HCT116 (cell line): ENCODE results near the gene IGF2R. TPM values are rescaled to one million over a fixed set of nuclear protein-coding genes. Genes with fewer than 3 reads are reported as not detected.

Source experiments
- ATAC-seq: fragments of 200-7000 bp; cut with Tn5 transposase; 2 replicates; pipeline ENCODE4 v1.9.1; 2020; ENCODE audit warnings: mild to moderate bottlenecking, moderate library complexity
- BruUV-seq: library from RNA; stranded (reverse); fragments of 400-500 nt; replicated peaks from 2 replicates; lab custom pipeline; 2021; lab: Mats Ljungman, UMichigan
- CTCF ChIA-PET: fragments of 300-600 bp; sonication (Branson Sonifier 250); formaldehyde crosslinking; loops from one replicate; lab custom pipeline; 2021; ENCODE audit warnings: antibody characterized with exemption; lab: Charles Lee
- POLR2A ChIA-PET: fragments of 300-600, 350-600 bp; sonication (Branson Sonifier 250); formaldehyde crosslinking; loops from one replicate; lab custom pipeline; 2021; ENCODE audit warnings: antibody characterized with exemption; lab: Charles Lee
- RAD21 ChIA-PET, 2 experiments: fragments of 300-600 bp; sonication (Branson Sonifier 250); formaldehyde crosslinking; loops; one replicate each; lab custom pipeline; 2023; ENCODE audit warnings: low total read pairs in 2 of 2; ENCODE audit not compliant: uncharacterized antibody in 2 of 2, unreplicated experiment in 2 of 2, low non-redundant PET in 1 of 2; lab: Charles Lee
- DNase-seq: peaks from one replicate; pipeline ENCODE4 v3.0.0-alpha.2; 2010; ENCODE audit warnings: low read depth, low spot score
- H2AFZ ChIP-seq: fragments of 200-600 bp; shearing (Covaris generic), sonication (generic); 2 replicates; pipeline ENCODE4 v1.6.1; 2017; ENCODE audit warnings: low read depth, mixed run types, mixed read lengths, antibody characterized with exemption, low read length; ENCODE audit not compliant: poor library complexity, severe bottlenecking
- H3K27ac ChIP-seq: 2 replicates; pipeline ENCODE4 v1.5.1; 2012; ENCODE audit warnings: low read depth, low read length
- H3K27me3 ChIP-seq: fragments of 200-600 bp; sonication (generic); 2 replicates; pipeline ENCODE4 v1.6.1; 2016; ENCODE audit warnings: mixed run types, low read length, mixed read lengths; ENCODE audit not compliant: insufficient read depth
- H3K36me3 ChIP-seq, 2 experiments: fragments of 200-500 bp in 1 of 2; fragments of 200-600 bp in 1 of 2; sonication (Bioruptor generic) in 1 of 2; sonication (generic) in 1 of 2; 2 replicates each; pipeline versions ENCODE4 v1.5.1 to v1.6.1; 2014 to 2016; ENCODE audit warnings: low read length in 2 of 2, inconsistent platforms in 1 of 2, mixed read lengths in 1 of 2, mixed run types in 1 of 2; ENCODE audit not compliant: insufficient read depth in 2 of 2, control insufficient read depth in 1 of 2
- H3K4me1 ChIP-seq, 2 experiments: fragments of 200-600 bp in 1 of 2; sonication (generic) in 1 of 2; 2 replicates each; pipeline versions ENCODE4 v1.5.1 to v1.6.1; 2012 to 2017; ENCODE audit warnings: low read length in 2 of 2, inconsistent platforms in 1 of 2, mild to moderate bottlenecking in 1 of 2, mixed read lengths in 1 of 2, mixed run types in 1 of 2, moderate library complexity in 1 of 2; ENCODE audit not compliant: insufficient read depth in 2 of 2, control insufficient read depth in 1 of 2
- H3K4me2 ChIP-seq: fragments of 200-600 bp; sonication (generic); 2 replicates; pipeline ENCODE4 v1.6.1; 2017; ENCODE audit warnings: mixed run types, low read length, mixed read lengths
- H3K4me3 ChIP-seq, 2 experiments: fragments of 200-600 bp in 1 of 2; sonication (generic) in 1 of 2; replicated peaks in 1 of 2; 2 replicates each; pipeline ENCODE4 v1.5.1; 2011 to 2016; ENCODE audit warnings: low read length in 2 of 2, control low read depth in 1 of 2, low read depth in 1 of 2, mild to moderate bottlenecking in 1 of 2, mixed read lengths in 1 of 2, mixed run types in 1 of 2
- H3K79me2 ChIP-seq: fragments of 200-600 bp; sonication (generic); 2 replicates; pipeline ENCODE4 v1.6.1; 2017; ENCODE audit warnings: mild to moderate bottlenecking, mixed run types, low read length, moderate library complexity, mixed read lengths; ENCODE audit not compliant: insufficient read depth
- H3K9ac ChIP-seq: fragments of 200-600 bp; sonication (generic); 2 replicates; pipeline ENCODE4 v1.6.1; 2016; ENCODE audit warnings: low read length, mixed read lengths
- H3K9me2 ChIP-seq: fragments of 200-600 bp; sonication (generic), shearing (Covaris generic); 2 replicates; pipeline ENCODE4 v1.6.1; 2017; ENCODE audit warnings: mixed run types, mild to moderate bottlenecking, moderate library complexity; ENCODE audit not compliant: insufficient read depth
- H3K9me3 ChIP-seq, 2 experiments: fragments of 200-500 bp in 1 of 2; fragments of 200-600 bp in 1 of 2; sonication (Bioruptor generic) in 1 of 2; sonication (generic) in 1 of 2; 2 replicates each; pipeline ENCODE4 v1.6.1; 2014 to 2017; ENCODE audit warnings: low read length in 2 of 2, mixed read lengths in 2 of 2, inconsistent platforms in 1 of 2, low read depth in 1 of 2, mild to moderate bottlenecking in 1 of 2, mixed run types in 1 of 2, moderate library complexity in 1 of 2; ENCODE audit not compliant: control insufficient read depth in 1 of 2, insufficient read depth in 1 of 2
- H4K20me1 ChIP-seq: fragments of 200-600 bp; sonication (generic), shearing (Covaris generic); 2 replicates; pipeline ENCODE4 v1.6.1; 2017; ENCODE audit warnings: mixed run types, mild to moderate bottlenecking, moderate library complexity; ENCODE audit not compliant: insufficient read depth
- ATF3 ChIP-seq: IDR thresholded peaks from 2 replicates; pipeline ENCODE4 v1.6.1; 2012
- CBX3 ChIP-seq: IDR thresholded peaks from 2 replicates; pipeline ENCODE4 v1.6.1; 2012; ENCODE audit warnings: low read depth
- CTCF ChIP-seq, 3 experiments: fragments of 200-600 bp in 1 of 3; sonication (generic) in 1 of 3; IDR thresholded peaks in 2 of 3; conservative IDR thresholded peaks in 1 of 3; 2 replicates each; pipeline ENCODE4 v1.5.1; 2012 to 2017; ENCODE audit warnings: low read depth in 2 of 3, low read length in 2 of 3, antibody characterized with exemption in 1 of 3, borderline replicate concordance in 1 of 3, control low read depth in 1 of 3, mild to moderate bottlenecking in 1 of 3, mixed read lengths in 1 of 3, mixed run types in 1 of 3, moderate library complexity in 1 of 3; ENCODE audit not compliant: insufficient read depth in 1 of 3
- ELF1 ChIP-seq: IDR thresholded peaks from 2 replicates; pipeline ENCODE4 v1.6.1; 2012; ENCODE audit warnings: low read depth, borderline replicate concordance
- EZH2 ChIP-seq: fragments of 200-600 bp; sonication (generic); IDR thresholded peaks from 2 replicates; pipeline ENCODE4 v1.6.1; 2017; ENCODE audit warnings: antibody characterized with exemption, mixed run types
- EZH2phosphoT487 ChIP-seq: fragments of 200-600 bp; IDR thresholded peaks from 2 replicates; pipeline ENCODE4 v1.6.1; 2018; ENCODE audit warnings: antibody characterized with exemption, borderline replicate concordance
- JUND ChIP-seq: IDR thresholded peaks from 2 replicates; pipeline ENCODE4 v1.6.1; 2012
- POLR2A ChIP-seq: IDR thresholded peaks from 2 replicates; pipeline ENCODE4 v1.7.0; 2011; ENCODE audit warnings: borderline replicate concordance; ENCODE audit not compliant: insufficient read depth, insufficient read length; ENCODE audit errors: extremely low read depth
- POLR2AphosphoS5 ChIP-seq: IDR thresholded peaks from 2 replicates; pipeline ENCODE4 v1.6.1; 2011; ENCODE audit warnings: mild to moderate bottlenecking, low read depth, low read length, moderate library complexity
- RAD21 ChIP-seq: IDR thresholded peaks from 2 replicates; pipeline ENCODE4 v1.6.1; 2012; ENCODE audit warnings: low read depth, mild to moderate bottlenecking
- SP1 ChIP-seq: IDR thresholded peaks from 2 replicates; pipeline ENCODE4 v1.6.1; 2012; ENCODE audit warnings: low read depth
- SRF ChIP-seq: IDR thresholded peaks from 2 replicates; pipeline ENCODE4 v1.6.1; 2012; ENCODE audit warnings: low read depth
- TCF7L2 ChIP-seq: IDR thresholded peaks from 2 replicates; pipeline ENCODE4 v1.7.0; 2011; ENCODE audit warnings: borderline replicate concordance, inconsistent platforms; ENCODE audit not compliant: insufficient read depth, insufficient read length; ENCODE audit errors: extremely low read depth
- YY1 ChIP-seq: IDR thresholded peaks from 2 replicates; pipeline ENCODE4 v1.6.1; 2011; ENCODE audit warnings: low read length, low read depth, moderate library complexity, mild to moderate bottlenecking; ENCODE audit not compliant: insufficient replicate concordance; ENCODE audit errors: extremely low read depth
- intact Hi-C: fragments of 100-400 bp; cut with micrococcal nuclease; formaldehyde crosslinking; loops from 2 replicates; pipeline ENCODE4 v1.10.0; 2022
- total RNA-seq: library from RNA; stranded (reverse); gene quantifications from one replicate; pipeline ENCODE4 v1.2.1, GENCODE V29; 2021; ENCODE audit not compliant: unreplicated experiment
- TF ChIP-seq, protein P1 (sequence below): IDR thresholded peaks from 2 replicates; pipeline ENCODE4 v1.6.1; 2012
- TF ChIP-seq, protein P2 (sequence below): IDR thresholded peaks from 2 replicates; pipeline ENCODE4 v1.6.1; 2011; ENCODE audit warnings: mild to moderate bottlenecking, low read length, moderate library complexity; ENCODE audit not compliant: insufficient replicate concordance; ENCODE audit errors: extremely low read depth

Gene IGF2R
- total RNA-seq, 1 experiment from 2014 or later, result 37.0 TPM

DNA sequence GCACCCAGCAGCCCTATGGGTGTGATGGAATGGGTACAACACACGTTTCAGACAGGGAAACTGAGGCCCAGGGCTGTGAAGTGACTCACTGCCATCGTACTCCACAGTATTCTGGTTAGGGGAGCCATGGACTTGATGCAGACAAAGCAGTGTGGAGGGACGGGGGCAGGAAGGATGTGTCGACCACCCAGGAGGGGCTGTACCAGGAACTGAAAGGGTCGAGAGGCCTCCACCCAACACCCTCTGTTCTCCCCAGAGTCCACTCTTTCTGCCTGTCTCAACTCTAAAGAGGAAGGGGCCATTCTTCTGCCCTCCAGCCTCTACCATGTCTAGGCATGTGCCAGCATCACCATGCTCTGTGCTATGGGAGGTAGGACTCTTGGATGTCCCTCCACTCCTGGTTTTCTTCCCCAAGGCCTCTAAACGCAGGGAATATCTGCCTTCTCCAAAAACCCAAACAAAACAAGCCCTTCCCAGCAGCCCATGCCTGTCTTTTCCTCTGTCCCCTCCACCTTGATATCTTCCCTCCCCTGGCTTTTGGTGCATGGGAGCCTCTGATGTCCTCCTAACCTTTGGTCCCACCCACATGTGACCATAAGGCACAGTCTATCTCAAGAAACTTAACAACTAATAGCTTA lies 160.1 kb downstream of the IGF2R start:
- H3K36me3 ChIP-seq, result no peaks in the 10 kb centered on the region
- no peak overlapping the region for H3K27ac ChIP-seq
- intact Hi-C loops, result no loop called here
- no peak overlapping the region for H2AFZ ChIP-seq
- no peaks in the 10 kb centered on the region for H3K9me2 ChIP-seq
- H3K79me2 ChIP-seq, result no peaks in the 10 kb centered on the region
- H3K4me3 ChIP-seq, result no peak overlapping the region
- ChIA-PET POLR2A (no interaction called here), CTCF (no interaction called here), RAD21 (no interaction called here)
- no peak overlapping the region for H3K4me2 ChIP-seq
- no peaks in the 10 kb centered on the region for H3K9me3 ChIP-seq
- no peaks in the 10 kb centered on the region for H3K27me3 ChIP-seq
- no peak overlapping the region for H3K9ac ChIP-seq
- ATAC-seq (no peak), DNase-seq (no peak)
- H3K4me1 ChIP-seq, result no peaks in the 10 kb centered on the region
- H4K20me1 ChIP-seq, result no peaks in the 10 kb centered on the region
- no peak for TF ChIP-seq CBX3
- TF ChIP-seq, protein P1, sequence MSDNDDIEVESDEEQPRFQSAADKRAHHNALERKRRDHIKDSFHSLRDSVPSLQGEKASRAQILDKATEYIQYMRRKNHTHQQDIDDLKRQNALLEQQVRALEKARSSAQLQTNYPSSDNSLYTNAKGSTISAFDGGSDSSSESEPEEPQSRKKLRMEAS, result no peak
- TF ChIP-seq, protein P2, sequence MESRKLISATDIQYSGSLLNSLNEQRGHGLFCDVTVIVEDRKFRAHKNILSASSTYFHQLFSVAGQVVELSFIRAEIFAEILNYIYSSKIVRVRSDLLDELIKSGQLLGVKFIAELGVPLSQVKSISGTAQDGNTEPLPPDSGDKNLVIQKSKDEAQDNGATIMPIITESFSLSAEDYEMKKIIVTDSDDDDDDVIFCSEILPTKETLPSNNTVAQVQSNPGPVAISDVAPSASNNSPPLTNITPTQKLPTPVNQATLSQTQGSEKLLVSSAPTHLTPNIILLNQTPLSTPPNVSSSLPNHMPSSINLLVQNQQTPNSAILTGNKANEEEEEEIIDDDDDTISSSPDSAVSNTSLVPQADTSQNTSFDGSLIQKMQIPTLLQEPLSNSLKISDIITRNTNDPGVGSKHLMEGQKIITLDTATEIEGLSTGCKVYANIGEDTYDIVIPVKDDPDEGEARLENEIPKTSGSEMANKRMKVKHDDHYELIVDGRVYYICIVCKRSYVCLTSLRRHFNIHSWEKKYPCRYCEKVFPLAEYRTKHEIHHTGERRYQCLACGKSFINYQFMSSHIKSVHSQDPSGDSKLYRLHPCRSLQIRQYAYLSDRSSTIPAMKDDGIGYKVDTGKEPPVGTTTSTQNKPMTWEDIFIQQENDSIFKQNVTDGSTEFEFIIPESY, result no peak
- no peak for TF ChIP-seq POLR2A
- no peak for TF ChIP-seq JUND
- TF ChIP-seq ATF3, result no peak
- no peak for TF ChIP-seq TCF7L2
- no peak for TF ChIP-seq ELF1
- TF ChIP-seq YY1, result no peak
- TF ChIP-seq EZH2phosphoT487, result no peak
- TF ChIP-seq RAD21, result no peak
- no peak for TF ChIP-seq SRF
- no peak for TF ChIP-seq POLR2AphosphoS5
- no peak for TF ChIP-seq EZH2
- no peak for TF ChIP-seq SP1
- no peak for TF ChIP-seq CTCF (IDR thresholded peaks at IDR 0.05 in 2 of 3, conservative IDR thresholded peaks at IDR 0.05 in 1 of 3; ENCODE audit: borderline replicate concordance in 1 of 3, insufficient read depth in 1 of 3, low read depth in 2 of 3, low read length in 2 of 3)
- no TSS peak for BruUV-seq
